SK-N-SH (cell line): ENCODE measurements around the gene CDH2. TPM values are rescaled to one million over a fixed set of nuclear protein-coding genes. Genes with fewer than 3 reads are reported as not detected.

ENCODE experiments used
- CTCF ChIA-PET: fragments of 300-600, 350-600 bp; formaldehyde crosslinking; extraction: SDS; loops from one replicate; lab custom pipeline; 2021; lab: Yijun Ruan, JAX
- POLR2A ChIA-PET: fragments of 350-600 bp; sonication (Branson Sonifier 250); formaldehyde crosslinking; extraction: SDS; loops from one replicate; lab custom pipeline; 2020; ENCODE audit warnings: antibody characterized with exemption, inconsistent platforms; lab: Yijun Ruan, JAX
- DNase-seq: peaks from one replicate; pipeline ENCODE4 v3.0.0; 2012
- H2AFZ ChIP-seq: fragments of 200-600 bp; sonication (generic); 2 replicates; pipeline ENCODE4 v1.8.1; 2016; ENCODE audit warnings: antibody characterized with exemption, mild to moderate bottlenecking, low read depth
- H3F3A ChIP-seq: fragments of 200-600 bp; sonication (generic); replicated peaks from 2 replicates; pipeline ENCODE3; 2016; ENCODE audit warnings: antibody characterized with exemption, mild to moderate bottlenecking; ENCODE audit not compliant: insufficient read depth
- H3K27ac ChIP-seq, 2 experiments: fragments of 200-500 bp in 1 of 2; fragments of 200-600 bp in 1 of 2; sonication (Bioruptor generic) in 1 of 2; sonication (generic), shearing (Covaris generic) in 1 of 2; 2 replicates each; pipeline versions ENCODE4 v1.5.1 to v1.6.1; 2014 to 2016; ENCODE audit warnings: low read depth in 2 of 2, inconsistent platforms in 1 of 2, low read length in 1 of 2, mild to moderate bottlenecking in 1 of 2, mixed read lengths in 1 of 2
- H3K27me3 ChIP-seq: fragments of 200-600 bp; sonication (generic), shearing (Covaris generic); 2 replicates; pipeline ENCODE4 v1.6.1; 2016; ENCODE audit warnings: mixed run types; ENCODE audit not compliant: insufficient read depth
- H3K36me3 ChIP-seq, 2 experiments: fragments of 200-500 bp in 1 of 2; fragments of 200-600 bp in 1 of 2; sonication (Bioruptor generic) in 1 of 2; sonication (generic) in 1 of 2; replicated peaks in 1 of 2; 2 replicates each; pipeline versions ENCODE3 to v1.5.1; 2014 to 2016; ENCODE audit warnings: low read length in 1 of 2, mild to moderate bottlenecking in 1 of 2; ENCODE audit not compliant: insufficient read depth in 2 of 2, control insufficient read depth in 1 of 2
- H3K4me1 ChIP-seq, 2 experiments: fragments of 200-500 bp in 1 of 2; fragments of 200-600 bp in 1 of 2; sonication (Bioruptor generic) in 1 of 2; sonication (generic), shearing (Covaris generic) in 1 of 2; 2 replicates each; pipeline versions ENCODE4 v1.5.1 to v1.6.1; 2014 to 2016; ENCODE audit warnings: low read depth in 1 of 2, low read length in 1 of 2, mixed run types in 1 of 2; ENCODE audit not compliant: insufficient read depth in 2 of 2, control insufficient read depth in 1 of 2
- H3K4me2 ChIP-seq: fragments of 200-600 bp; sonication (generic), shearing (Covaris generic); 2 replicates; pipeline ENCODE4 v1.6.1; 2017; ENCODE audit warnings: mixed run types
- H3K4me3 ChIP-seq, 2 experiments: fragments of 200-500 bp in 1 of 2; fragments of 200-600 bp in 1 of 2; sonication (Bioruptor generic) in 1 of 2; sonication (generic), shearing (Covaris generic) in 1 of 2; 2 replicates each; pipeline versions ENCODE4 v1.5.1 to v1.8.1; 2014 to 2016; ENCODE audit warnings: low read depth in 2 of 2, inconsistent platforms in 1 of 2, low read length in 1 of 2, mild to moderate bottlenecking in 1 of 2, mixed read lengths in 1 of 2, moderate library complexity in 1 of 2
- H3K79me2 ChIP-seq: fragments of 200-600 bp; sonication (generic); 2 replicates; pipeline ENCODE4 v1.8.1; 2017; ENCODE audit warnings: mild to moderate bottlenecking; ENCODE audit not compliant: insufficient read depth
- H3K9ac ChIP-seq: fragments of 200-600 bp; sonication (generic); 2 replicates; pipeline ENCODE4 v1.6.1; 2017; ENCODE audit warnings: mixed run types
- H3K9me2 ChIP-seq: fragments of 200-600 bp; sonication (generic); 2 replicates; pipeline ENCODE4 v1.6.1; 2017; ENCODE audit warnings: mixed run types
- H3K9me3 ChIP-seq: fragments of 200-600 bp; sonication (generic); 2 replicates; pipeline ENCODE4 v1.6.1; 2017; ENCODE audit warnings: mixed run types, mild to moderate bottlenecking, moderate library complexity
- H4K20me1 ChIP-seq: fragments of 200-600 bp; sonication (generic); 2 replicates; pipeline ENCODE4 v1.6.1; 2017; ENCODE audit warnings: mild to moderate bottlenecking, mixed run types; ENCODE audit not compliant: insufficient read depth
- FOSL2 ChIP-seq: IDR thresholded peaks from 2 replicates; pipeline ENCODE4 v1.4.0; 2012; ENCODE audit warnings: low read depth, mild to moderate bottlenecking, moderate library complexity, borderline replicate concordance
- FOXM1 ChIP-seq: IDR thresholded peaks from 2 replicates; pipeline ENCODE4 v1.4.0; 2012; ENCODE audit warnings: low read depth, mild to moderate bottlenecking
- NRF1 ChIP-seq: IDR thresholded peaks from 2 replicates; pipeline ENCODE4 v1.6.1; 2012; ENCODE audit warnings: low read depth, mild to moderate bottlenecking, low read length
- RCOR1 ChIP-seq: fragments of 150-350 bp; IDR thresholded peaks from 2 replicates; pipeline ENCODE4 v1.6.1; 2017; ENCODE audit warnings: antibody characterized with exemption, low read length
- REST ChIP-seq: IDR thresholded peaks from 2 replicates; pipeline ENCODE4 v1.6.1; 2012; ENCODE audit warnings: mild to moderate bottlenecking, low read depth, low read length, moderate library complexity
- SIN3A ChIP-seq: IDR thresholded peaks from 2 replicates; pipeline ENCODE4 v1.6.1; 2012; ENCODE audit warnings: low read depth, mild to moderate bottlenecking, low read length, moderate library complexity, borderline replicate concordance
- TEAD4 ChIP-seq: IDR thresholded peaks from 2 replicates; pipeline ENCODE4 v1.4.0; 2012; ENCODE audit warnings: mild to moderate bottlenecking, borderline replicate concordance; ENCODE audit not compliant: insufficient read depth
- WGBS: methylation state at CpG from one replicate; pipeline ENCODE4 v1.1.6; 2017; ENCODE audit warnings: low lambda C conversion rate; 5-methylcytosine and 5-hydroxymethylcytosine counted together
- polyA plus RNA-seq, 3 experiments: library from polyadenylated mRNA; depleted of rRNA; stranded (reverse); fragments of >200 nt; gene quantifications; 2 replicates each; pipeline ENCODE4 v1.2.3, GENCODE V29; 2012
- TF ChIP-seq, protein P1 (sequence below): IDR thresholded peaks from 2 replicates; pipeline ENCODE4 v1.4.0; 2012; ENCODE audit warnings: low read depth, borderline replicate concordance
- TF ChIP-seq, protein P2 (sequence below): fragments of 200-600 bp; sonication (generic); IDR thresholded peaks from 2 replicates; pipeline ENCODE4 v1.6.1; 2017; ENCODE audit warnings: antibody characterized with exemption, mild to moderate bottlenecking, moderate library complexity

Gene CDH2
- polyA plus RNA-seq, 1 of the 3 experiments (the other 2 are of a cell fraction): 146 TPM

- TF ChIP-seq, protein P1, sequence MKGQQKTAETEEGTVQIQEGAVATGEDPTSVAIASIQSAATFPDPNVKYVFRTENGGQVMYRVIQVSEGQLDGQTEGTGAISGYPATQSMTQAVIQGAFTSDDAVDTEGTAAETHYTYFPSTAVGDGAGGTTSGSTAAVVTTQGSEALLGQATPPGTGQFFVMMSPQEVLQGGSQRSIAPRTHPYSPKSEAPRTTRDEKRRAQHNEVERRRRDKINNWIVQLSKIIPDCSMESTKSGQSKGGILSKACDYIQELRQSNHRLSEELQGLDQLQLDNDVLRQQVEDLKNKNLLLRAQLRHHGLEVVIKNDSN: no peak
- TF ChIP-seq, protein P2, sequence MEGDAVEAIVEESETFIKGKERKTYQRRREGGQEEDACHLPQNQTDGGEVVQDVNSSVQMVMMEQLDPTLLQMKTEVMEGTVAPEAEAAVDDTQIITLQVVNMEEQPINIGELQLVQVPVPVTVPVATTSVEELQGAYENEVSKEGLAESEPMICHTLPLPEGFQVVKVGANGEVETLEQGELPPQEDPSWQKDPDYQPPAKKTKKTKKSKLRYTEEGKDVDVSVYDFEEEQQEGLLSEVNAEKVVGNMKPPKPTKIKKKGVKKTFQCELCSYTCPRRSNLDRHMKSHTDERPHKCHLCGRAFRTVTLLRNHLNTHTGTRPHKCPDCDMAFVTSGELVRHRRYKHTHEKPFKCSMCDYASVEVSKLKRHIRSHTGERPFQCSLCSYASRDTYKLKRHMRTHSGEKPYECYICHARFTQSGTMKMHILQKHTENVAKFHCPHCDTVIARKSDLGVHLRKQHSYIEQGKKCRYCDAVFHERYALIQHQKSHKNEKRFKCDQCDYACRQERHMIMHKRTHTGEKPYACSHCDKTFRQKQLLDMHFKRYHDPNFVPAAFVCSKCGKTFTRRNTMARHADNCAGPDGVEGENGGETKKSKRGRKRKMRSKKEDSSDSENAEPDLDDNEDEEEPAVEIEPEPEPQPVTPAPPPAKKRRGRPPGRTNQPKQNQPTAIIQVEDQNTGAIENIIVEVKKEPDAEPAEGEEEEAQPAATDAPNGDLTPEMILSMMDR: no peak
- TF ChIP-seq TEAD4: no peak
- TF ChIP-seq, all 33 proteins: peak for 0
Measured at GRCh38 chr18:28063271-28063761, 113.6 kb downstream of the CDH2 start (continued).

DNA sequence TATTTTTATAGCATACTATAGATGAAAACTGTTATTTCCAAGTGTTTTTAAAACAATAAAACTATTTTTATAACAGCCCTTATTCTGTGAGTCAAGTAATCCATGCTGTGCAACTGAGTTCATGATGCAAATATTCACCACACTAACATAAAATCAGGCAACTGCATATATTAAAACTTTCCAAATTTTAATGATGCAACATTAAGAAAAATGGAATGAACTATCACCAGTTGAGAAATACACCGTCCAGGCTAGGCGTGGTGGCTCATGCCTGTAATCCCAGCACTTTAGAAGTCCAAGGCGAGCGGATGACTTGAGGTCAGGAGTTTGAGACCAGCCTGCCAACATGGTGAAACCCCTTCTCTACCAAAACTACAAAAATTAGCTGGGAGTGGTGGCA is 114.5 kb downstream of the CDH2 start:
- 95% methylated on average over 4 of the region's 4 CpGs for WGBS
- no peak overlapping the region for H2AFZ ChIP-seq
- peaks cover 0 to 48% of the 10 kb centered on the region in 2 experiments for H3K4me1 ChIP-seq
- peaks cover 95% of the 10 kb centered on the region for H3K79me2 ChIP-seq
- H3K4me2 ChIP-seq: no peak overlapping the region
- POLR2A ChIA-PET: no interaction called here
- no peaks in the 10 kb centered on the region; the same call in 1 of the 2 replicates for H4K20me1 ChIP-seq
- H3K27ac ChIP-seq: peak overlapping the region in 1 of 2 experiments; percentile 98; a peak in 2 of 4 replicates
- H3K27me3 ChIP-seq: no peaks in the 10 kb centered on the region
- H3K4me3 ChIP-seq: no peak overlapping the region
- peaks cover 44% of the 10 kb centered on the region for H3F3A ChIP-seq
- no peak for TF ChIP-seq FOXM1
- no peak for TF ChIP-seq NRF1
- no peak for TF ChIP-seq REST
- TF ChIP-seq SIN3A: no peak
- TF ChIP-seq RCOR1: no peak
- TF ChIP-seq FOSL2: no peak
- H3K9me2 ChIP-seq: no peaks in the 10 kb centered on the region
- no peaks in the 10 kb centered on the region for H3K9me3 ChIP-seq
- CTCF ChIA-PET: interaction anchor here (0.6 kb wide), 2 partner anchors 55 to 579 kb away, joined by 3 read pairs; no protein-coding TSS in a partner anchor
- H3K9ac ChIP-seq: no peak overlapping the region
- peaks cover 0 to 28% of the 10 kb centered on the region in 2 experiments for H3K36me3 ChIP-seq
- DNase-seq: no peak
